ENCODE results near the gene TEX44.

Gene TEX44

GRCh38 chr2:231605607-231606091 lies 13.0 kb downstream of the TEX44 start:
- DNase-seq = no peak

GRCh38 chr2:231606941-231607340 lies 14.3 kb downstream of the TEX44 start:
- DNase-seq = no peak

- DNase-seq = peak; percentile 53
These were observed 18.8 kb downstream of the TEX44 start for GRCh38 chr2:231611273-231612108.

GRCh38 chr2:231612109-231612455 lies 19.4 kb downstream of the TEX44 start:
- peak; percentile 75 for DNase-seq

- DNase-seq = peak; percentile 94
These were observed 20.0 kb downstream of the TEX44 start for GRCh38 chr2:231612456-231613330.

GRCh38 chr2:231613331-231613662 lies 20.6 kb downstream of the TEX44 start:
- DNase-seq = peak; percentile 62

GRCh38 chr2:231613663-231614558 lies 21.2 kb downstream of the TEX44 start:
- DNase-seq = peak; percentile 95

- DNase-seq = peak; percentile 77
These were observed 21.9 kb downstream of the TEX44 start for GRCh38 chr2:231614559-231615057.

GRCh38 chr2:231615058-231615671 lies 22.5 kb downstream of the TEX44 start:
- DNase-seq = no peak

GRCh38 chr2:231616296-231616695 lies 23.6 kb downstream of the TEX44 start:
- no peak for DNase-seq

GRCh38 chr2:231617059-231617926 lies 24.6 kb downstream of the TEX44 start:
- DNase-seq = no peak

GRCh38 chr2:231621051-231621879 lies 28.6 kb downstream of the TEX44 start:
- DNase-seq = peak; percentile 76

GRCh38 chr2:231622963-231623362 lies 30.3 kb downstream of the TEX44 start:
- no peak for DNase-seq

GRCh38 chr2:231626449-231626848 lies 33.8 kb downstream of the TEX44 start:
- no peak for DNase-seq

GRCh38 chr2:231627384-231628120 lies 34.9 kb downstream of the TEX44 start:
- DNase-seq = no peak

GRCh38 chr2:231632559-231633142 lies 40.0 kb downstream of the TEX44 start:
- no peak for DNase-seq

GRCh38 chr2:231633241-231633976 lies 40.7 kb downstream of the TEX44 start:
- no peak for DNase-seq

- DNase-seq = no peak
These were observed 41.7 kb downstream of the TEX44 start for GRCh38 chr2:231634412-231634811.

Measured in left hindlimb (tissue), 1 donor.